HEK293 (cell line): ENCODE results near the gene DNAJC17.
A peak's percentile ranks its signal among the peaks of the same experiment; 100 is the strongest.

Experiments
- CTCF ChIA-PET: fragments of 350-600 bp; formaldehyde crosslinking; extraction: SDS; loops from one replicate; lab custom pipeline; 2021; ENCODE audit warnings: antibody characterized with exemption; lab: Yijun Ruan, JAX
- POLR2A ChIA-PET: fragments of 300-600 bp; formaldehyde crosslinking; extraction: SDS; loops from one replicate; lab custom pipeline; 2020; ENCODE audit warnings: antibody characterized with exemption, inconsistent platforms; lab: Yijun Ruan, JAX
- H3K27ac ChIP-seq: fragments of 200-500 bp; sonication (Bioruptor generic); 2 replicates; pipeline ENCODE4 v1.5.1; 2014; ENCODE audit warnings: low read depth, low read length, control low read depth, inconsistent platforms; ENCODE audit errors: extremely low read depth
- H3K36me3 ChIP-seq, 2 experiments: fragments of 200-500 bp in 1 of 2; sonication (Bioruptor generic) in 1 of 2; 1 replicate in 1 of 2; 2 replicates in 1 of 2; pipeline ENCODE4 v1.5.1; 2014 to 2017; ENCODE audit warnings: inconsistent platforms in 2 of 2, low read length in 2 of 2; ENCODE audit not compliant: control insufficient read depth in 2 of 2, insufficient read depth in 1 of 2
- H3K4me1 ChIP-seq: fragments of 200-500 bp; sonication (Bioruptor generic); 2 replicates; pipeline ENCODE4 v1.5.1; 2014; ENCODE audit warnings: mild to moderate bottlenecking, low read length, inconsistent platforms; ENCODE audit not compliant: control insufficient read depth, insufficient read depth
- H3K4me3 ChIP-seq: 2 replicates; pipeline ENCODE4 v1.5.1; 2011; ENCODE audit warnings: low read depth, mild to moderate bottlenecking, control low read depth, low read length, moderate library complexity
- H3K9me3 ChIP-seq: fragments of 200-500 bp; sonication (Bioruptor generic); 2 replicates; pipeline ENCODE4 v1.5.1; 2014; ENCODE audit warnings: low read depth, low read length, inconsistent platforms; ENCODE audit not compliant: control insufficient read depth, insufficient read depth
- KLF9 ChIP-seq: fragments of 450-650 bp; formaldehyde crosslinking; IDR thresholded peaks from 2 replicates; pipeline ENCODE4 v1.5.1; 2016; ENCODE audit warnings: missing biosample characterization, missing genetic modification characterization, low read depth
- PRDM1 ChIP-seq: fragments of 450-650 bp; formaldehyde crosslinking; IDR thresholded peaks from 2 replicates; pipeline ENCODE4; 2016; ENCODE audit warnings: missing biosample characterization, missing genetic modification characterization
- PRDM6 ChIP-seq: fragments of 450-650 bp; formaldehyde crosslinking; IDR thresholded peaks from 2 replicates; pipeline ENCODE4 v1.5.1; 2017; ENCODE audit warnings: missing biosample characterization, missing genetic modification characterization
- ZFHX2 ChIP-seq: fragments of 450-650 bp; formaldehyde crosslinking; conservative IDR thresholded peaks from 2 replicates; pipeline ENCODE4 v1.5.1; 2016; ENCODE audit warnings: missing biosample characterization, missing genetic modification characterization
- ZFP37 ChIP-seq: fragments of 450-650 bp; formaldehyde crosslinking; IDR thresholded peaks from 2 replicates; pipeline ENCODE4 v1.5.1; 2016; ENCODE audit warnings: missing biosample characterization, missing genetic modification characterization
- ZNF114 ChIP-seq: fragments of 450-650 bp; formaldehyde crosslinking; IDR thresholded peaks from 2 replicates; pipeline ENCODE4 v1.5.0; 2017; ENCODE audit warnings: missing biosample characterization, missing genetic modification characterization
- ZNF169 ChIP-seq: fragments of 450-650 bp; formaldehyde crosslinking; IDR thresholded peaks from 2 replicates; pipeline ENCODE4 v1.5.1; 2016; ENCODE audit warnings: missing biosample characterization, missing genetic modification characterization
- ZNF292 ChIP-seq: fragments of 450-650 bp; formaldehyde crosslinking; IDR thresholded peaks from 2 replicates; pipeline ENCODE4 v1.5.1; 2016; ENCODE audit warnings: low read depth, missing biosample characterization, missing genetic modification characterization, borderline replicate concordance
- ZNF335 ChIP-seq: fragments of 450-650 bp; formaldehyde crosslinking; conservative IDR thresholded peaks from 2 replicates; pipeline ENCODE4 v1.5.1; 2016; ENCODE audit warnings: missing biosample characterization, missing genetic modification characterization
- ZNF366 ChIP-seq: fragments of 450-650 bp; formaldehyde crosslinking; conservative IDR thresholded peaks from 2 replicates; pipeline ENCODE4 v1.5.1; 2016; ENCODE audit warnings: missing biosample characterization, missing genetic modification characterization
- ZNF404 ChIP-seq: fragments of 450-650 bp; formaldehyde crosslinking; IDR thresholded peaks from 2 replicates; pipeline ENCODE4 v1.5.1; 2017; ENCODE audit warnings: missing biosample characterization, missing genetic modification characterization
- ZNF426 ChIP-seq: fragments of 450-650 bp; formaldehyde crosslinking; IDR thresholded peaks from 2 replicates; pipeline ENCODE4 v1.5.1; 2017; ENCODE audit warnings: missing biosample characterization, missing genetic modification characterization, mild to moderate bottlenecking, inconsistent platforms, moderate library complexity
- ZNF433 ChIP-seq: fragments of 450-650 bp; formaldehyde crosslinking; IDR thresholded peaks from 2 replicates; pipeline ENCODE4 v1.5.1; 2016; ENCODE audit warnings: missing biosample characterization, missing genetic modification characterization, low read depth
- ZNF501 ChIP-seq: fragments of 450-650 bp; formaldehyde crosslinking; IDR thresholded peaks from 2 replicates; pipeline ENCODE4 v1.5.1; 2016; ENCODE audit warnings: missing biosample characterization, missing genetic modification characterization
- ZNF580 ChIP-seq: fragments of 450-650 bp; formaldehyde crosslinking; IDR thresholded peaks from 2 replicates; pipeline ENCODE4 v1.5.1; 2016; ENCODE audit warnings: missing biosample characterization, missing genetic modification characterization
- ZNF707 ChIP-seq: fragments of 450-650 bp; formaldehyde crosslinking; IDR thresholded peaks from 2 replicates; pipeline ENCODE4 v1.5.1; 2016; ENCODE audit warnings: missing biosample characterization, missing genetic modification characterization
- ZNF747 ChIP-seq: fragments of 450-650 bp; formaldehyde crosslinking; IDR thresholded peaks from 2 replicates; pipeline ENCODE4 v1.5.1; 2016; ENCODE audit warnings: missing biosample characterization, missing genetic modification characterization
- ZSCAN5A ChIP-seq: fragments of 450-650 bp; formaldehyde crosslinking; IDR thresholded peaks from 2 replicates; pipeline ENCODE4 v1.5.1; 2016; ENCODE audit warnings: missing biosample characterization, missing genetic modification characterization
- ZXDB ChIP-seq: fragments of 450-650 bp; formaldehyde crosslinking; IDR thresholded peaks from 2 replicates; pipeline ENCODE4 v1.5.1; 2016; ENCODE audit warnings: missing biosample characterization, missing genetic modification characterization
- TF ChIP-seq, protein P1 (sequence below): fragments of 450-650 bp; formaldehyde crosslinking; IDR thresholded peaks from 2 replicates; pipeline ENCODE4 v1.5.1; 2017; ENCODE audit warnings: missing biosample characterization, missing genetic modification characterization
- TF ChIP-seq, protein P2 (sequence below): fragments of 450-650 bp; formaldehyde crosslinking; IDR thresholded peaks from 2 replicates; pipeline ENCODE4 v1.5.1; 2017; ENCODE audit warnings: missing biosample characterization, missing genetic modification characterization
- TF ChIP-seq, protein P3 (sequence below): IDR thresholded peaks from 2 replicates; pipeline ENCODE4 v1.6.1; 2011; ENCODE audit warnings: mild to moderate bottlenecking, low read depth, low read length, borderline replicate concordance
- TF ChIP-seq, protein P4 (sequence below): fragments of 450-650 bp; formaldehyde crosslinking; IDR thresholded peaks from 2 replicates; pipeline ENCODE4 v1.5.1; 2016; ENCODE audit warnings: missing biosample characterization, missing genetic modification characterization

DNAJC17 gene

GRCh38 chr15:40756938-40757337 is 50.3 kb downstream of the DNAJC17 start (continued):
- TF ChIP-seq ZNF292: no peak

DNA sequence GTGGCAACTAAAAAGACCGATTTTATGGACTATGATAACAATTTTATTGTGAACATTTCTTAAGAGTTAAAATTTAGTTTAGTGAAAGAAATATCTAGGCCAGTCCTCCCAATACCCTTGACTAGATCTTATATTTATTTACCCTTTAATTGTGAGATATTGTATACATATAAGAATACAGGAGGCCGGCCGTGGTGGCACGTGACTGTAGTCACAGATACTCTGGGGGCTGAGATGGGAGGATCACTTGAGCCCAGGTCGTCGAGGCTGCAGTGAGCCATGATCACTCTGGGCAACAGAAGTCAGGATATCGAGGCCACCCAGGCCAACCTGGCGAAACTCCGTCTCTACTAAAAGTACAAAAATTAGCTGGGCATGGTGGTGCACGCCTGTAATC is 51.5 kb downstream of the DNAJC17 start:
- no peaks in the 10 kb centered on the region for H3K9me3 ChIP-seq
- CTCF ChIA-PET: interaction anchor here (0.6 kb wide), 1 partner anchor 89 kb away, joined by 3 read pairs; no protein-coding TSS in a partner anchor
- POLR2A ChIA-PET: interaction anchor here (1.2 kb wide), 1 partner anchor 61 kb away, joined by 3 read pairs; the partner anchor contains the start of gene RAD51
- H3K4me3 ChIP-seq: no peak overlapping the region
- TF ChIP-seq ZNF169 (no peak), ZFHX2 (tag by site-specific recombination) (no peak), PRDM6 (tag by site-specific recombination) (peak; percentile 52; the same call in 1 of the 2 replicates), PRDM1 (tag by site-specific recombination) (no peak), KLF9 (tag by site-specific recombination) (no peak)
- TF ChIP-seq, protein P1, sequence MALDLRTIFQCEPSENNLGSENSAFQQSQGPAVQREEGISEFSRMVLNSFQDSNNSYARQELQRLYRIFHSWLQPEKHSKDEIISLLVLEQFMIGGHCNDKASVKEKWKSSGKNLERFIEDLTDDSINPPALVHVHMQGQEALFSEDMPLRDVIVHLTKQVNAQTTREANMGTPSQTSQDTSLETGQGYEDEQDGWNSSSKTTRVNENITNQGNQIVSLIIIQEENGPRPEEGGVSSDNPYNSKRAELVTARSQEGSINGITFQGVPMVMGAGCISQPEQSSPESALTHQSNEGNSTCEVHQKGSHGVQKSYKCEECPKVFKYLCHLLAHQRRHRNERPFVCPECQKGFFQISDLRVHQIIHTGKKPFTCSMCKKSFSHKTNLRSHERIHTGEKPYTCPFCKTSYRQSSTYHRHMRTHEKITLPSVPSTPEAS (tag by site-specific recombination): no peak
- TF ChIP-seq, protein P2, sequence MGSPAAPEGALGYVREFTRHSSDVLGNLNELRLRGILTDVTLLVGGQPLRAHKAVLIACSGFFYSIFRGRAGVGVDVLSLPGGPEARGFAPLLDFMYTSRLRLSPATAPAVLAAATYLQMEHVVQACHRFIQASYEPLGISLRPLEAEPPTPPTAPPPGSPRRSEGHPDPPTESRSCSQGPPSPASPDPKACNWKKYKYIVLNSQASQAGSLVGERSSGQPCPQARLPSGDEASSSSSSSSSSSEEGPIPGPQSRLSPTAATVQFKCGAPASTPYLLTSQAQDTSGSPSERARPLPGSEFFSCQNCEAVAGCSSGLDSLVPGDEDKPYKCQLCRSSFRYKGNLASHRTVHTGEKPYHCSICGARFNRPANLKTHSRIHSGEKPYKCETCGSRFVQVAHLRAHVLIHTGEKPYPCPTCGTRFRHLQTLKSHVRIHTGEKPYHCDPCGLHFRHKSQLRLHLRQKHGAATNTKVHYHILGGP (tag by site-specific recombination): no peak
- H3K27ac ChIP-seq: peak overlapping the region; percentile 93
- no peaks in the 10 kb centered on the region for H3K4me1 ChIP-seq
- peaks cover 0 to 20% of the 10 kb centered on the region in 2 experiments; a peak in 2 of 3 replicates for H3K36me3 ChIP-seq

- peak within 1 kb of the TSS; percentile 93 for H3K4me3 ChIP-seq
- no peaks in the 10 kb centered on the region for H3K4me1 ChIP-seq
- peak within 1 kb of the TSS; percentile 93 for H3K27ac ChIP-seq
- H3K9me3 ChIP-seq: no peaks in the 10 kb centered on the region
- CTCF ChIA-PET: no interaction called here
- peaks cover 3 to 25% of the 10 kb centered on the region in 2 experiments; a peak in 2 of 3 replicates for H3K36me3 ChIP-seq
- POLR2A ChIA-PET: no interaction called here
- no peak for TF ChIP-seq ZNF433 (tag by site-specific recombination)
- TF ChIP-seq, protein P3, sequence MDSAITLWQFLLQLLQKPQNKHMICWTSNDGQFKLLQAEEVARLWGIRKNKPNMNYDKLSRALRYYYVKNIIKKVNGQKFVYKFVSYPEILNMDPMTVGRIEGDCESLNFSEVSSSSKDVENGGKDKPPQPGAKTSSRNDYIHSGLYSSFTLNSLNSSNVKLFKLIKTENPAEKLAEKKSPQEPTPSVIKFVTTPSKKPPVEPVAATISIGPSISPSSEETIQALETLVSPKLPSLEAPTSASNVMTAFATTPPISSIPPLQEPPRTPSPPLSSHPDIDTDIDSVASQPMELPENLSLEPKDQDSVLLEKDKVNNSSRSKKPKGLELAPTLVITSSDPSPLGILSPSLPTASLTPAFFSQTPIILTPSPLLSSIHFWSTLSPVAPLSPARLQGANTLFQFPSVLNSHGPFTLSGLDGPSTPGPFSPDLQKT: no peak
- no peak for TF ChIP-seq ZNF426
- TF ChIP-seq ZNF501: peak; percentile 49; the same call in 1 of the 2 replicates
- TF ChIP-seq ZNF366 (tag by site-specific recombination): peak; percentile 87
- no peak for TF ChIP-seq ZSCAN5A
- peak; percentile 92 for TF ChIP-seq ZXDB (tag by site-specific recombination)
- 0 out of 2 replicates have a peak, but pooled peaks have one; percentile 49 for TF ChIP-seq ZNF580 (tag by site-specific recombination)
- no peak for TF ChIP-seq ZNF404
- TF ChIP-seq ZFP37 (tag by site-specific recombination): no peak
- TF ChIP-seq, protein P4, sequence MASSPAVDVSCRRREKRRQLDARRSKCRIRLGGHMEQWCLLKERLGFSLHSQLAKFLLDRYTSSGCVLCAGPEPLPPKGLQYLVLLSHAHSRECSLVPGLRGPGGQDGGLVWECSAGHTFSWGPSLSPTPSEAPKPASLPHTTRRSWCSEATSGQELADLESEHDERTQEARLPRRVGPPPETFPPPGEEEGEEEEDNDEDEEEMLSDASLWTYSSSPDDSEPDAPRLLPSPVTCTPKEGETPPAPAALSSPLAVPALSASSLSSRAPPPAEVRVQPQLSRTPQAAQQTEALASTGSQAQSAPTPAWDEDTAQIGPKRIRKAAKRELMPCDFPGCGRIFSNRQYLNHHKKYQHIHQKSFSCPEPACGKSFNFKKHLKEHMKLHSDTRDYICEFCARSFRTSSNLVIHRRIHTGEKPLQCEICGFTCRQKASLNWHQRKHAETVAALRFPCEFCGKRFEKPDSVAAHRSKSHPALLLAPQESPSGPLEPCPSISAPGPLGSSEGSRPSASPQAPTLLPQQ: peak; percentile 61
- TF ChIP-seq ZNF707: no peak
- TF ChIP-seq ZNF747 (tag by site-specific recombination): no peak
- TF ChIP-seq ZNF335: peak; percentile 72
- TF ChIP-seq ZNF114: no peak
These were observed 52.1 kb downstream of the DNAJC17 start, which contains the start of gene RMDN3 for GRCh38 chr15:40754883-40755811. TSS of gene RMDN3 (minus strand) at chr15:40755254. CDS start at chr15:40754783, 471 bp downstream.
